Mesothelial cell of epicardium (in vitro differentiated cells): Measurements from ENCODE around the gene SLC6A17. TPM values are rescaled to one million over a fixed set of nuclear protein-coding genes. Genes with fewer than 3 reads are reported as not detected.

Experiments used
- DNase-seq, 2 experiments: peaks; one replicate each; pipeline ENCODE4 v3.0.0; 2021; ENCODE audit warnings: low spot score in 2 of 2; ENCODE audit not compliant: unreplicated experiment in 2 of 2
- H3K27ac Mint-ChIP-seq: 2 replicates; pipeline ENCODE4 v1.8.0; 2021; ENCODE audit warnings: mixed read lengths
- H3K27me3 Mint-ChIP-seq: 2 replicates; pipeline ENCODE4 v1.8.0; 2021; ENCODE audit warnings: low read depth, mixed read lengths
- H3K36me3 Mint-ChIP-seq: 2 replicates; pipeline ENCODE4 v1.8.0; 2021; ENCODE audit warnings: mixed read lengths
- H3K4me1 Mint-ChIP-seq: 2 replicates; pipeline ENCODE4 v1.8.0; 2021; ENCODE audit warnings: mixed read lengths
- H3K4me3 Mint-ChIP-seq: 2 replicates; pipeline ENCODE4 v1.8.0; 2021; ENCODE audit warnings: mild to moderate bottlenecking, moderate library complexity, mixed read lengths
- H3K9me3 Mint-ChIP-seq: 2 replicates; pipeline ENCODE4 v1.8.0; 2021; ENCODE audit warnings: mixed read lengths
- CTCF ChIP-seq: fragments of 200-600 bp; sonication (generic); IDR thresholded peaks from one replicate; pipeline ENCODE4 v1.5.0; 2021; ENCODE audit warnings: antibody characterized with exemption; ENCODE audit not compliant: unreplicated experiment
- total RNA-seq: library from RNA; stranded (reverse); gene quantifications from 3 replicates; pipeline ENCODE4 v1.2.1, GENCODE V29; 2021

SLC6A17 gene
- total RNA-seq, 1 donor from 2014 or later = 1.6 TPM

GRCh38 chr1:110159168-110159567, 8.9 kb downstream of the SLC6A17 start:
- H3K36me3 Mint-ChIP-seq = no peaks in the 10 kb centered on the region
- no peaks in the 10 kb centered on the region for H3K9me3 Mint-ChIP-seq
- peaks cover 2% of the 10 kb centered on the region for H3K4me1 Mint-ChIP-seq
- peaks cover 84% of the 10 kb centered on the region for H3K27me3 Mint-ChIP-seq
- H3K27ac Mint-ChIP-seq = no peak overlapping the region
- no peak overlapping the region for H3K4me3 Mint-ChIP-seq
- DNase-seq = no peak
- no peak for TF ChIP-seq CTCF

GRCh38 chr1:110160538-110161100, 10.3 kb downstream of the SLC6A17 start:
- Mint-ChIP-seq H3K4me3 (no peak overlapping the region), H3K27me3 (peaks cover 73% of the 10 kb centered on the region)

GRCh38 chr1:110161165-110161564, 10.9 kb downstream of the SLC6A17 start:
- H3K4me3 Mint-ChIP-seq = no peak overlapping the region
- H3K4me1 Mint-ChIP-seq = peaks cover 10% of the 10 kb centered on the region
- peaks cover 68% of the 10 kb centered on the region for H3K27me3 Mint-ChIP-seq
- no peaks in the 10 kb centered on the region for H3K36me3 Mint-ChIP-seq
- no peak for TF ChIP-seq CTCF
- no peaks in the 10 kb centered on the region for H3K9me3 Mint-ChIP-seq
- H3K27ac Mint-ChIP-seq = no peak overlapping the region
- DNase-seq = no peak

More at GRCh38 chr1:110160538-110161100, 10.3 kb downstream of the SLC6A17 start:
- H3K36me3 Mint-ChIP-seq = no peaks in the 10 kb centered on the region
- TF ChIP-seq CTCF = no peak
- H3K27ac Mint-ChIP-seq = no peak overlapping the region
- DNase-seq = no peak
- H3K4me1 Mint-ChIP-seq = peaks cover 10% of the 10 kb centered on the region
- no peaks in the 10 kb centered on the region for H3K9me3 Mint-ChIP-seq

- no peaks in the 10 kb centered on the region for H3K9me3 Mint-ChIP-seq
- no peaks in the 10 kb centered on the region for H3K36me3 Mint-ChIP-seq
- H3K27ac Mint-ChIP-seq = no peak overlapping the region
- TF ChIP-seq CTCF = no peak
- no peak for DNase-seq
- H3K27me3 Mint-ChIP-seq = peaks cover 64% of the 10 kb centered on the region
- peaks cover 10% of the 10 kb centered on the region for H3K4me1 Mint-ChIP-seq
- H3K4me3 Mint-ChIP-seq = no peak overlapping the region
Observed at GRCh38 chr1:110161849-110162248, 11.6 kb downstream of the SLC6A17 start.

- H3K27ac Mint-ChIP-seq = no peak overlapping the region
- no peaks in the 10 kb centered on the region for H3K9me3 Mint-ChIP-seq
- H3K4me3 Mint-ChIP-seq = no peak overlapping the region
- peaks cover 65% of the 10 kb centered on the region for H3K27me3 Mint-ChIP-seq
- peaks cover 10% of the 10 kb centered on the region for H3K4me1 Mint-ChIP-seq
- DNase-seq = no peak
- no peaks in the 10 kb centered on the region for H3K36me3 Mint-ChIP-seq
- TF ChIP-seq CTCF = no peak
Observed at GRCh38 chr1:110163591-110163990, 13.3 kb downstream of the SLC6A17 start.

GRCh38 chr1:110164725-110165350, 14.5 kb downstream of the SLC6A17 start:
- Mint-ChIP-seq H3K9me3 (no peaks in the 10 kb centered on the region), H3K27ac (no peak overlapping the region), H3K27me3 (peaks cover 60% of the 10 kb centered on the region)

More at GRCh38 chr1:110164725-110165350, 14.5 kb downstream of the SLC6A17 start:
- no peaks in the 10 kb centered on the region for H3K36me3 Mint-ChIP-seq
- DNase-seq = no peak
- TF ChIP-seq CTCF = no peak
- H3K4me1 Mint-ChIP-seq = peaks cover 10% of the 10 kb centered on the region
- no peak overlapping the region for H3K4me3 Mint-ChIP-seq
